Spinal cord (tissue), 10 donors: ENCODE measurements around the gene SPANXN2. TPM values are rescaled to one million over a fixed set of nuclear protein-coding genes. Genes with fewer than 3 reads are reported as not detected.

ENCODE experiments used
- DNase-seq, 6 donors: peaks; one replicate each; pipeline versions ENCODE4 v3.0.0 to v3.0.0-alpha.2; 2013 to 2015; ENCODE audit warnings: low spot score in 6 of 6, low read depth in 4 of 6
- H3K27ac ChIP-seq: one replicate; pipeline ENCODE4 v1.5.1; 2013; ENCODE audit warnings: low read depth, low read length, control low read depth
- H3K27me3 ChIP-seq: one replicate; pipeline ENCODE4 v1.6.1; 2013; ENCODE audit warnings: low read length; ENCODE audit not compliant: control insufficient read depth, insufficient read depth
- H3K36me3 ChIP-seq: one replicate; pipeline ENCODE4 v1.6.1; 2013; ENCODE audit warnings: low read length; ENCODE audit not compliant: control insufficient read depth, insufficient read depth
- H3K4me1 ChIP-seq: one replicate; pipeline ENCODE4 v1.6.1; 2013; ENCODE audit warnings: low read length; ENCODE audit not compliant: control insufficient read depth, insufficient read depth
- H3K4me3 ChIP-seq: one replicate; pipeline ENCODE4 v1.5.1; 2013; ENCODE audit warnings: low read depth, low read length, control low read depth
- H3K9me3 ChIP-seq: one replicate; pipeline ENCODE4 v1.6.1; 2013; ENCODE audit warnings: low read length; ENCODE audit not compliant: control insufficient read depth, insufficient read depth
- WGBS: methylation state at CpG from one replicate; pipeline ENCODE4 v1.1.5; 2013; ENCODE audit warnings: missing lambda C conversion rate; ENCODE audit not compliant: insufficient coverage; 5-methylcytosine and 5-hydroxymethylcytosine counted together
- polyA plus RNA-seq, 2 donors: library from polyadenylated mRNA; unstranded; fragments of 120-200 nt; gene quantifications; one replicate each; pipeline ENCODE4 v1.2.1, GENCODE V29; 2013; ENCODE audit not compliant: insufficient read length in 2 of 2
- total RNA-seq, 2 donors: library from RNA; depleted of rRNA in 1 of 2; stranded (reverse); fragments of 120-200 nt in 1 of 2; fragments of >200 nt in 1 of 2; gene quantifications; one replicate each; pipeline versions ENCODE4 v1.2.3 to v1.2.4, GENCODE V29; 2013 to 2014
- donor health status: healthy.

The SPANXN2 gene
- total and polyA plus RNA-seq, 4 donors = not detected

GRCh38 chrX:143683486-143683885 lies 37.1 kb downstream of the SPANXN2 start:
- Histone ChIP-seq H3K9me3 (no peaks in the 10 kb centered on the region), H3K27me3 (no peaks in the 10 kb centered on the region), H3K36me3 (no peaks in the 10 kb centered on the region), H3K4me1 (no peaks in the 10 kb centered on the region), H3K4me3 (no peak overlapping the region), H3K27ac (no peak overlapping the region)
- WGBS = no CpG with 5 or more reads among the region's 3 CpGs
- DNase-seq = no peak

DNA sequence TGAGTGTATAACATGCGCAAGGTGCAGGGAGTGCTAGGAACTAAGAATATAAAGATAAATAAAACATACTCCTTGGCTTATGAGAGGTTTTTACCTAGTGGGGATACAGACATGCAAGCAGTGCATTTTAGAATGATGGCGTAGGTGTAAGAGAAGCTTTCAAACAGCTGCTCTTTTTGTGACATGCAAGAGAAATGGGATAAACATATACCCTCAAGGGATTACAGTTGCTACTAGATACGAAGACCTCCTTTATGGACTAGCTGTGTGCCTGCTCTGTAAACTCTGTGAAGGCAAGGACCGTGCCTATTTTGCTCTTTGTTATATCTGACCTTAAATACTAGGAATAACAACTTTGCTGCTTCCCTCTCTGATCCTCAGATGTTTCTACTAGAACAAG lies 45.6 kb downstream of the SPANXN2 start:
- no peaks in the 10 kb centered on the region for H3K4me1 ChIP-seq
- H3K27me3 ChIP-seq = no peaks in the 10 kb centered on the region
- WGBS = 60% methylated on average over 1 of the region's 4 CpGs

GRCh38 chrX:143669395-143669794 lies 51.2 kb downstream of the SPANXN2 start:
- peak in 2 of 6 donors; percentile 32 to 45 for DNase-seq
- WGBS = 7% methylated on average over 3 of the region's 5 CpGs
- H3K9me3 ChIP-seq = no peaks in the 10 kb centered on the region
- H3K27me3 ChIP-seq = no peaks in the 10 kb centered on the region
- H3K36me3 ChIP-seq = no peaks in the 10 kb centered on the region
- no peak overlapping the region for H3K4me3 ChIP-seq
- no peak overlapping the region for H3K27ac ChIP-seq
- H3K4me1 ChIP-seq = no peaks in the 10 kb centered on the region

More for the DNA sequence above, 45.6 kb downstream of the SPANXN2 start:
- no peak for DNase-seq
- no peak overlapping the region for H3K27ac ChIP-seq
- H3K36me3 ChIP-seq = no peaks in the 10 kb centered on the region
- H3K9me3 ChIP-seq = no peaks in the 10 kb centered on the region
- H3K4me3 ChIP-seq = no peak overlapping the region

DNA sequence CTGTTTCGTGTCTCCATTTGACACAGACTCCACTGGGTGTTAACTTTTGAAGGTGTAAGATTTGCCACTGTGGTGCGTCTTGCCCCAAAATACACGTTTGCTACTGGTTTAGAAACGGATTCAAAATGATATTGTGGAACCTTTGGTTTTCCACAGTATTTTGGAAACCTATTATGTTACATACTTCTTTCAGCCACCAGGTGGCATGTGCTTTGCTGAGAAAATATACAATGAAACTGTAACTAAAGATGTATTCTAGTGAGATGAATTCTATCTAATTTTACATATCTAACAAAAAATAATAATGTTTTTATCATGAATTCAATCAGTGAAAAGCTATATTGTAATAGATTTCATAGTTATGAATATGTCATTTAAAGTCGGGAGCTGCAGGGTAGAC lies 56.2 kb downstream of the SPANXN2 start:
- WGBS = no CpG with 5 or more reads among the region's 5 CpGs
- Histone ChIP-seq H3K27ac (no peak overlapping the region), H3K36me3 (no peaks in the 10 kb centered on the region), H3K4me1 (no peaks in the 10 kb centered on the region), H3K9me3 (no peaks in the 10 kb centered on the region), H3K27me3 (no peaks in the 10 kb centered on the region), H3K4me3 (no peak overlapping the region)
- peak in 4 of 6 donors; percentile 2 to 68 (median 22) for DNase-seq

GRCh38 chrX:143663755-143664154 lies 56.8 kb downstream of the SPANXN2 start:
- H3K9me3 ChIP-seq = no peaks in the 10 kb centered on the region
- no peak overlapping the region for H3K4me3 ChIP-seq
- no peak for DNase-seq
- no peaks in the 10 kb centered on the region for H3K4me1 ChIP-seq
- H3K27me3 ChIP-seq = no peaks in the 10 kb centered on the region
- H3K27ac ChIP-seq = no peak overlapping the region
- 48% methylated on average over 2 of the region's 5 CpGs for WGBS
- no peaks in the 10 kb centered on the region for H3K36me3 ChIP-seq

Other genes starting within 250 kb of the SPANXN2 start
- gene SPANXN3, start 203.3 kb downstream of the SPANXN2 start, total RNA-seq = not detected
- not detected for gene SPANXN3, start 203.3 kb downstream of the SPANXN2 start, polyA plus RNA-seq
- gene SLITRK4, start 84.7 kb downstream of the SPANXN2 start, total RNA-seq = 10 to 100 TPM; 15.2 to 35.6 TPM
- gene SLITRK4, start 84.7 kb downstream of the SPANXN2 start, polyA plus RNA-seq = 10 to 100 TPM; 15.6 to 18.6 TPM
- gene UBE2NL, start 163.3 kb upstream of the SPANXN2 start, total RNA-seq = not detected
- under 1 TPM in 1 of 2 donors, not detected in 1; 0.63 TPM for gene UBE2NL, start 163.3 kb upstream of the SPANXN2 start, polyA plus RNA-seq